Pancreas (tissue), 10 donors: ENCODE results near the gene LIFR. TPM values are rescaled to one million over a fixed set of nuclear protein-coding genes. Genes with fewer than 3 reads are reported as not detected.

Source experiments
- ATAC-seq, 4 donors: fragments of 200-7000 bp; cut with Tn5 transposase; one replicate each; pipeline versions ENCODE4 v1.8.0 to v1.9.1; 2020; ENCODE audit warnings: mild to moderate bottlenecking in 4 of 4, moderate library complexity in 4 of 4
- DNase-seq, 6 donors: peaks; one replicate each; pipeline ENCODE4 v3.0.0-alpha.2; 2020
- FAIRE-seq: peaks from 2 replicates; lab custom pipeline; 2012; peaks lifted over from hg19 to GRCh38; lab: Jason Lieb, UNC
- H3K27ac ChIP-seq, 4 donors: fragments of 200-600 bp; sonication (generic); 1 replicate in 3 of 4; 2 replicates in 1 of 4; pipeline versions ENCODE4 v1.5.0 to v1.8.0; 2020
- H3K27me3 ChIP-seq, 4 donors: fragments of 200-600 bp; one replicate each; pipeline ENCODE4 v1.8.0; 2021
- H3K36me3 ChIP-seq, 3 donors: fragments of 200-600 bp; sonication (generic) in 1 of 3; one replicate each; pipeline versions ENCODE4 v1.5.0 to v1.8.0; 2020 to 2021
- H3K4me1 ChIP-seq, 3 donors: fragments of 200-600 bp; one replicate each; pipeline ENCODE4 v1.8.0; 2021
- H3K4me3 ChIP-seq, 4 donors: fragments of 200-600 bp; sonication (generic) in 2 of 4; one replicate each; pipeline versions ENCODE4 v1.5.0 to v1.8.0; 2020 to 2021
- H3K9me3 ChIP-seq, 4 donors: fragments of 200-600 bp; one replicate each; pipeline ENCODE4 v1.8.0; 2021
- CTCF ChIP-seq, 4 donors: fragments of 200-600 bp; sonication (generic) in 3 of 4; IDR thresholded peaks; one replicate each; pipeline versions ENCODE4 v1.5.0 to v1.8.0; 2021; ENCODE audit warnings: antibody characterized with exemption in 4 of 4
- WGBS, 2 donors: extraction: QIAGEN DNeasy Blood & Tissue Kit; methylation state at CpG; one replicate each; pipeline ENCODE4 v1.1.7; 2013; 5-methylcytosine and 5-hydroxymethylcytosine counted together
- intact Hi-C, 3 donors: fragments of 100-400 bp; cut with DNase I; formaldehyde crosslinking; loops; one replicate each; pipeline versions ENCODE4 v1.11.1 to v1.14.2; 2022
- polyA plus RNA-seq, 2 donors: library from polyadenylated mRNA; stranded (reverse); fragments of 200-250 nt; gene quantifications; one replicate each; pipeline ENCODE4 v1.2.3, GENCODE V29; 2013
- total RNA-seq, 6 donors: library from RNA; stranded (reverse); fragmentation: NEBNext Ultra II Directional in 4 of 6; extraction: Animal tissue kit (Norgen Biotek cat#: 25700) in 4 of 6; gene quantifications; one replicate each; pipeline versions ENCODE4 v1.2.1 to v1.2.4, GENCODE V29; 2021 to 2023
- donor health status: healthy with polysubstance abuse.
- donor health status: DM: no; HTN: no; CAD: no; lungs with moderate emphysema.
- donor health status: DM: no; HTN: no; CAD: no.
- donor health status: control.
- donor health status: control.
- donor health status: Bipolar disorder and iron deficiency.
- donor health status: DM: yes; HTN: yes; CAD: no.
- donor health status: DM: no; HTN: no; CAD: no.
- donor health status: DM: no; HTN: no; CAD: no.
- donor health status: DM: yes; HTN: yes; CAD: no.

Gene LIFR
- total and polyA plus RNA-seq, 8 donors, result 4.1 to 32.5 (median 19.1) TPM

DNA sequence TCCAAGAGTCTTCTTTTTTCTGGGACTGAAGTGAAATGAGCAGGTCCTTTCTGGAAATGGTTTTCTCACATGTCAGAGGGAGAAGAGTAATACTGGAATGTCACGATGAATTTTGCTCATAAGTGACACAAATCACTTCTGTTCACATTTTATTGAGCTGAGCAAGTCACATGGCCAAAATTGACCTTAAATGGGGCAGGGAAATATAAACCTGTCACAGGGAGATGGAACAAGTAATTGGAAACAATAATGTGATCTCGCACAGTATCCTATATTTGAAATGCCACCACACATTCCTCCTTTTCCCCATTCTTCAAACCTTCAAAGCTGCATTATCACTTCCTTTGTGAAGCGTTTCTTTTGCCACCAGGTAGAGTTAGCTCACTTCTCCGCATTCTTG lies 25.2 kb upstream of the LIFR start:
- no peaks in the 10 kb centered on the region for H3K36me3 ChIP-seq
- H3K27ac ChIP-seq, result no peak overlapping the region
- ATAC-seq (no peak), DNase-seq (no peak), FAIRE-seq (no peak)
- WGBS, 2 donors, result 92 to 93% methylated on average over 4 of the region's 4 CpGs
- no peak for TF ChIP-seq CTCF (IDR thresholded peaks at IDR 0.05)
- no peak overlapping the region for H3K4me3 ChIP-seq
- H3K9me3 ChIP-seq, result no peaks in the 10 kb centered on the region
- no peaks in the 10 kb centered on the region for H3K4me1 ChIP-seq
- intact Hi-C loops, result no loop called here
- no peaks in the 10 kb centered on the region for H3K27me3 ChIP-seq

DNA sequence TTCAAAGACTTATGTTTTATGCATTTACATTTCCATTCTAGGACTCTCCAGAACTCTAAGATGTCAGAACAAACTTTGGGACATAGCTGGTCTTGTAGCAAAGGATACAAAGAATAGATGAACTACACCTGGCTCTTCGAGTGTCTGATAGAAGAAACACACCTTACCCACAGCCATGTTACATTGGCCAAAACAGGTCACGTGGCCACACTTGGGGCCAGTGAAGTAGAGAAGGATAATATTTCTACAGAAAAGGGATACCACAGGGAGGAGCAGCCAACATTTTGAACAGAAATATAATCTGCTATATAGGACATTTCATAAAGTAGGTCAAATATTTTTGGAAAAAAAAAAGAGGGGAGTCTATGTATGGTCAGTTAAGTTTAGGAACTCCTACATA lies 22.7 kb upstream of the LIFR start:
- ATAC-seq (no peak), FAIRE-seq (no peak)
- no peak for TF ChIP-seq CTCF (IDR thresholded peaks at IDR 0.05)

DNA sequence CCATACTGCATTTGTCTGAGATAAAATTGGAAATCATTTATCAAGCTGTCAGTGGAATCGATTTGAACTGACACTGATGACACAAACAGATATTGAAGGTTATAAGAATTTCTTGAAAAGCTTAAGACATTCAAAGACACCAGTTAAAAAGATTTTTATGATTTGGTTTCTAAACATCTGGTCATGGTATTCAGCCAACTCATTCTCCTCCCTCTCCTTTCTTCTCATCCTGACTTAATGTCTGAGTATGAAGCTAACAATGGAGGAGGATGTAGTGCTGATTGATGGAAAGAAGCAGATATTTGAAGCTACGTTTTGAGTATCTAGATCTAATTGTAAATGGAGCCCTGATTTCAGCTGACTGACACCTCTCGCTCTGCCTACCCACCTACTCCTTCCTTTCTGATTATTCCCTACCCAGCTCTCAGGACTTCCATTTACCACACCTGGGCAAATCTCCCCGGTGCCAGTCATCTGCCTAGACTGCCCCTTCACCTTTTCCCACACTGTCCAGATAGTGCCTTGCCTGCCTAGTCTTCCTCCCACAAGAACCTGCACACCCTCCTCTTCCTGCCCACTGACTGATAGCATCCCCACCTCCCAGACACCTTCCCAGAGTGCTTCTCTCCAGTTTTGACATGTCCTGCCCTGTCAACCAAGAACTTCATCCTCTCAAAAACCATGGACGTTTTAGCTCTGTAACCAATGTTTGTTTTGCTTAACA lies 20.7 kb upstream of the LIFR start:
- peaks cover 0 to 3% (median 0%) of the 10 kb centered on the region in 3 donors for H3K4me1 ChIP-seq
- H3K27ac ChIP-seq, result no peak overlapping the region
- H3K36me3 ChIP-seq, result no peaks in the 10 kb centered on the region
- ATAC-seq (peak in 1 of 4 donors; percentile 17), DNase-seq (no peak), FAIRE-seq (no peak)
- intact Hi-C loops, result no loop called here
- H3K27me3 ChIP-seq, result no peaks in the 10 kb centered on the region
- H3K4me3 ChIP-seq, result no peak overlapping the region
- H3K9me3 ChIP-seq, result no peaks in the 10 kb centered on the region
- TF ChIP-seq CTCF (IDR thresholded peaks at IDR 0.05), result no peak
- WGBS, 2 donors, result 37 to 43% methylated on average over 5 of the region's 5 CpGs

More for the DNA sequence above, 22.7 kb upstream of the LIFR start:
- DNase-seq, result no peak
- H3K27ac ChIP-seq, result no peak overlapping the region
- no peak overlapping the region for H3K4me3 ChIP-seq
- 96 to 98% methylated on average over 2 of the region's 2 CpGs for WGBS, 2 donors
- no peaks in the 10 kb centered on the region for H3K27me3 ChIP-seq
- no peaks in the 10 kb centered on the region for H3K36me3 ChIP-seq
- H3K4me1 ChIP-seq, result peaks cover 0 to 3% (median 0%) of the 10 kb centered on the region in 3 donors
- H3K9me3 ChIP-seq, result no peaks in the 10 kb centered on the region
- intact Hi-C loops, result no loop called here

- FAIRE-seq (no peak), DNase-seq (peak in 2 of 6 donors; percentile 19 to 24), ATAC-seq (peak; percentile 87 to 96 (median 90))
- Histone ChIP-seq H3K9me3 (no peaks in the 10 kb centered on the region), H3K27ac (no peak overlapping the region), H3K4me1 (peaks cover 0 to 3% (median 0%) of the 10 kb centered on the region in 3 donors), H3K36me3 (no peaks in the 10 kb centered on the region), H3K4me3 (no peak overlapping the region), H3K27me3 (no peaks in the 10 kb centered on the region)
- no peak for TF ChIP-seq CTCF (IDR thresholded peaks at IDR 0.05)
- intact Hi-C loops, result no loop called here
- WGBS, 2 donors, result 40 to 41% methylated on average over 7 of the region's 7 CpGs
Observed at GRCh38 chr5:38576442-38576841, 20.0 kb upstream of the LIFR start.

DNA sequence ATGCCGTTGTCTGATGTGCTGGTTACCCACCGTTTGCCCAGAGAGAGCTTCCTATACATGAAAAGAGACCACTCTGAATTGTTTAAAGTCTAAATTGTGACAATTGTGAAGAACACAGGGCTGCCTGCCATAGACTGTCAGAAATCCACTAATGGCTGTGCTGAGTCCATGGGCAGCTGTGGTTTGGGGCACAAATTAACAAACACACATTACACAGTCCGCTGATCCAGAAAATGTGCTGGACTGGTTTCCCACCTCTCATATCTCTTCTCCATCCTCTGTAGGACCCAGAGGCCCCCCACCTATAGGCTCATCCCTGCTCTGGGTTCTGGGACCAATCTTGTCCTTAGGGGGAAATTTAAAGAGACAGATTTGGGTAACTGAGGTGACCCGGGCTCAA lies 19.0 kb upstream of the LIFR start:
- 95% methylated on average over 4 of the region's 4 CpGs for WGBS, 2 donors
- DNase-seq, result no peak
- TF ChIP-seq CTCF (IDR thresholded peaks at IDR 0.05), result no peak
- no peaks in the 10 kb centered on the region for H3K36me3 ChIP-seq
- no peaks in the 10 kb centered on the region for H3K27me3 ChIP-seq
- ATAC-seq, result no peak
- H3K4me1 ChIP-seq, result peaks cover 0 to 3% (median 0%) of the 10 kb centered on the region in 3 donors
- no peaks in the 10 kb centered on the region for H3K9me3 ChIP-seq
- H3K27ac ChIP-seq, result no peak overlapping the region
- no peak overlapping the region for H3K4me3 ChIP-seq
- no peak for FAIRE-seq
- intact Hi-C loops, result no loop called here
